PC-3 (cell line): ENCODE measurements around the gene HOXA9. TPM values are rescaled to one million over a fixed set of nuclear protein-coding genes. Genes with fewer than 3 reads are reported as not detected.

Source experiments
- ATAC-seq: fragments of 200-7000 bp; cut with Tn5 transposase; 2 replicates; pipeline ENCODE4 v1.9.1; 2020; ENCODE audit warnings: mild to moderate bottlenecking, moderate library complexity
- BruUV-seq: library from RNA; stranded (reverse); fragments of 400-500 nt; replicated peaks from 2 replicates; lab custom pipeline; 2021; lab: Mats Ljungman, UMichigan
- CTCF ChIA-PET: fragments of 300-600 bp; sonication (Branson Sonifier 250); formaldehyde crosslinking; loops from one replicate; lab custom pipeline; 2022; ENCODE audit warnings: antibody characterized with exemption; lab: Charles Lee
- POLR2A ChIA-PET: fragments of 300-600 bp; sonication (Branson Sonifier 250); formaldehyde crosslinking; loops from one replicate; lab custom pipeline; 2022; ENCODE audit warnings: antibody characterized with exemption; ENCODE audit not compliant: unreplicated experiment; lab: Charles Lee
- DNase-seq: peaks from one replicate; pipeline ENCODE4 v3.0.0-alpha.2; 2015
- H2AFZ ChIP-seq: fragments of 300-600 bp; sonication (generic); 2 replicates; pipeline ENCODE4 v1.6.0; 2016; ENCODE audit warnings: antibody characterized with exemption, low read length
- H3F3A ChIP-seq: fragments of 300-600 bp; sonication (generic); one replicate; pipeline ENCODE4 v1.6.0; 2017; ENCODE audit warnings: antibody characterized with exemption, low read length, control low read depth, mild to moderate bottlenecking; ENCODE audit not compliant: unreplicated experiment
- H3K27ac ChIP-seq: fragments of 300-600 bp; sonication (generic); 2 replicates; pipeline ENCODE4 v1.5.1; 2016; ENCODE audit warnings: mild to moderate bottlenecking, low read length
- H3K27me3 ChIP-seq: fragments of 300-600 bp; sonication (generic); 2 replicates; pipeline ENCODE4 v1.6.1; 2016; ENCODE audit warnings: low read length, mixed read lengths
- H3K36me3 ChIP-seq: fragments of 300-600 bp; sonication (generic); 2 replicates; pipeline ENCODE4 v1.6.1; 2016; ENCODE audit warnings: low read depth, mixed run types, low read length, mixed read lengths
- H3K4me1 ChIP-seq: fragments of 300-600 bp; sonication (generic); 2 replicates; pipeline ENCODE4 v1.5.1; 2016; ENCODE audit warnings: low read length; ENCODE audit not compliant: insufficient read depth
- H3K4me2 ChIP-seq: fragments of 300-600 bp; sonication (generic); 2 replicates; pipeline ENCODE4 v1.6.0; 2016; ENCODE audit warnings: low read length
- H3K4me3 ChIP-seq: fragments of 300-600 bp; sonication (generic); 2 replicates; pipeline ENCODE4 v1.5.1; 2016; ENCODE audit warnings: mild to moderate bottlenecking, low read length, mixed read lengths
- H3K79me2 ChIP-seq: fragments of 300-600 bp; sonication (generic); 2 replicates; pipeline ENCODE4 v1.6.1; 2017; ENCODE audit warnings: low read length, mixed read lengths
- H3K9ac ChIP-seq: fragments of 300-600 bp; sonication (generic); 2 replicates; pipeline ENCODE4 v1.6.0; 2016; ENCODE audit warnings: mild to moderate bottlenecking, low read length
- H3K9me2 ChIP-seq: fragments of 300-600 bp; sonication (generic); replicated peaks from 2 replicates; pipeline ENCODE4 v1.6.1; 2016; ENCODE audit warnings: mixed run types, low read length, mixed read lengths
- H3K9me3 ChIP-seq: fragments of 300-600 bp; sonication (generic); 2 replicates; pipeline ENCODE4 v1.6.1; 2016; ENCODE audit warnings: low read length, mixed read lengths
- H4K20me1 ChIP-seq: fragments of 300-600 bp; sonication (generic); 2 replicates; pipeline ENCODE4 v1.6.1; 2016; ENCODE audit warnings: low read length, mixed read lengths
- CTCF ChIP-seq: fragments of 300-600 bp; sonication (generic); conservative IDR thresholded peaks from 2 replicates; pipeline ENCODE4 v1.5.1; 2017; ENCODE audit warnings: antibody characterized with exemption, low read depth, mild to moderate bottlenecking, low read length
- EZH2 ChIP-seq: fragments of 300-600 bp; sonication (generic); IDR thresholded peaks from one replicate; pipeline ENCODE4 v1.6.1; 2017; ENCODE audit warnings: antibody characterized with exemption, mild to moderate bottlenecking, low read length; ENCODE audit not compliant: unreplicated experiment
- EZH2phosphoT487 ChIP-seq: fragments of 300-600 bp; sonication (generic); IDR thresholded peaks from 2 replicates; pipeline ENCODE4 v1.6.1; 2018; ENCODE audit warnings: mild to moderate bottlenecking, antibody characterized with exemption, low read length, borderline replicate concordance
- intact Hi-C: fragments of 100-400 bp; cut with micrococcal nuclease; formaldehyde crosslinking; loops from 2 replicates; pipeline ENCODE4 v1.9.0; 2023
- total RNA-seq: library from RNA; depleted of rRNA; stranded (reverse); fragments of >200 nt; gene quantifications from 2 replicates; pipeline ENCODE4 v1.2.3, GENCODE V29; 2014

The HOXA9 gene
- total RNA-seq, 1 experiment from 2014 or later = 69.0 TPM

GRCh38 chr7:27145165-27145913, 20.0 kb downstream of the HOXA9 start:
- intact Hi-C loops = no loop called here
- no peaks in the 10 kb centered on the region for H3K9me3 ChIP-seq
- H4K20me1 ChIP-seq = no peaks in the 10 kb centered on the region
- H3K79me2 ChIP-seq = peaks cover 43% of the 10 kb centered on the region
- H3K4me2 ChIP-seq = no peak overlapping the region
- no peak for ATAC-seq
- H3K9me2 ChIP-seq = no peaks in the 10 kb centered on the region
- no peaks in the 10 kb centered on the region for H3F3A ChIP-seq
- no peak for TF ChIP-seq EZH2
- no peak for TF ChIP-seq EZH2phosphoT487
- no peak for TF ChIP-seq CTCF
- POLR2A ChIA-PET = no interaction called here
- no TSS peak for BruUV-seq
- no peak for DNase-seq
- H3K27ac ChIP-seq = no peak overlapping the region
- no peak overlapping the region for H2AFZ ChIP-seq
- CTCF ChIA-PET = no interaction called here
- H3K4me1 ChIP-seq = peaks cover 21% of the 10 kb centered on the region
- H3K4me3 ChIP-seq = no peak overlapping the region
- H3K36me3 ChIP-seq = peaks cover 13% of the 10 kb centered on the region; the same call in 1 of the 2 replicates
- H3K9ac ChIP-seq = no peak overlapping the region
- H3K27me3 ChIP-seq = no peaks in the 10 kb centered on the region

GRCh38 chr7:27144781-27145164, 20.6 kb downstream of the HOXA9 start:
- H3K4me1 ChIP-seq = peaks cover 21% of the 10 kb centered on the region
- POLR2A ChIA-PET = no interaction called here

More at GRCh38 chr7:27144781-27145164, 20.6 kb downstream of the HOXA9 start:
- intact Hi-C loops = no loop called here
- no peak overlapping the region for H3K4me3 ChIP-seq
- no TSS peak for BruUV-seq
- H3K9ac ChIP-seq = no peak overlapping the region
- H3K27me3 ChIP-seq = no peaks in the 10 kb centered on the region
- ATAC-seq (no peak), DNase-seq (no peak)
- H3K27ac ChIP-seq = no peak overlapping the region
- H3K9me2 ChIP-seq = no peaks in the 10 kb centered on the region
- peaks cover 37% of the 10 kb centered on the region for H3K79me2 ChIP-seq
- no peaks in the 10 kb centered on the region for H3K9me3 ChIP-seq
- peaks cover 13% of the 10 kb centered on the region; the same call in 1 of the 2 replicates for H3K36me3 ChIP-seq
- H3K4me2 ChIP-seq = no peak overlapping the region
- H4K20me1 ChIP-seq = no peaks in the 10 kb centered on the region
- TF ChIP-seq CTCF = no peak
- TF ChIP-seq EZH2phosphoT487 = no peak
- no peak for TF ChIP-seq EZH2
- CTCF ChIA-PET = no interaction called here
- H3F3A ChIP-seq = no peaks in the 10 kb centered on the region
- H2AFZ ChIP-seq = no peak overlapping the region
